ENCODE data around the gene AP2B1. TPM values are rescaled to one million over a fixed set of nuclear protein-coding genes. Genes with fewer than 3 reads are reported as not detected.

AP2B1 gene
- total RNA-seq, 1 experiment from 2014 or later, result 195 TPM

DNA sequence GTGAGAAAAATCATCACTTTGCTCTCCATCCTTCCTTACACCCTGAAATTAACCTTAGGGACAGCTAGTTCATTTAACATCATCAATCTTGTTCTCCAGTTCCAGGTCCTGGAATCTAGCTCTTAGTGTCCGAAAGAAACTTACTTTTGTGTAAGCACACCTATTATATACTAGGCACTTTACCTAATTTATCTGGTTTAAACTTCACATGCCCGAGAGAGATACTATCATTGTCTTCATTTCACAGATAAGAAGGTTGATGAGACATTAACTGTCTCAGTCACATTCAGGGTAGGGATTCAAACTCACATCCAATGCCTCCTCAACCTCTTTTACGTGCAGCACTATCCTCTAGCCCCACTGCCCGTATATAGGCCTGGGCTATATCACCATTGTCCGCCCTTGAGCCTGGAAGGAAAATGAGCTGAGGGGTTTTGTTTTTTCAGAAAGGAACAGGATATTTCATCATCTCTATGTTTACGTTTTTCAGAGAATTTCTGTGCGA lies 501 bp upstream of the AP2B1 start:
- Mint-ChIP-seq H3K4me1 (peaks cover 19% of the 10 kb centered on the region), H3K27me3 (ENCODE audit: low read depth) (peaks cover 12% of the 10 kb centered on the region), H3K9me3 (no peaks in the 10 kb centered on the region), H3K27ac (peak overlapping the region; percentile 100), H3K4me3 (peak overlapping the region; percentile 100), H3K36me3 (peaks cover 4% of the 10 kb centered on the region; the same call in 1 of the 2 replicates)
- CTCF ChIA-PET, result interaction anchor here (0.8 to 2.1 kb wide), 5 partner anchors 8 to 177 kb away, joined by 3 to 12 read pairs (median 4); no protein-coding TSS in a partner anchor
- no peak for DNase-seq (ENCODE audit: low spot score)
- POLR2A ChIA-PET, result interaction anchor here (0.5 to 1.5 kb wide), 3 partner anchors 8 to 155 kb away, joined by 3 to 17 read pairs (median 3); partner anchors contain the start of gene PEX12
- TF ChIP-seq ZNF121 (CRISPR knock-in tag; IDR thresholded peaks at IDR 0.05) (no peak), TEAD1 (CRISPR knock-in tag; IDR thresholded peaks at IDR 0.05) (no peak), KAT7 (CRISPR knock-in tag; IDR thresholded peaks at IDR 0.05; ENCODE audit: borderline replicate concordance) (no peak), GABPB1 (CRISPR knock-in tag; IDR thresholded peaks at IDR 0.05) (no peak), ZNF232 (CRISPR knock-in tag; IDR thresholded peaks at IDR 0.05) (no peak; the same call in 1 of the 2 replicates), ZNF423 (CRISPR knock-in tag; IDR thresholded peaks at IDR 0.05) (no peak), GRHL2 (CRISPR knock-in tag; IDR thresholded peaks at IDR 0.05; ENCODE audit: insufficient replicate concordance, severe bottlenecking) (no peak), ATF2 (CRISPR knock-in tag; IDR thresholded peaks at IDR 0.05; ENCODE audit: borderline replicate concordance, low read depth) (no peak), MYBL2 (CRISPR knock-in tag; IDR thresholded peaks at IDR 0.05) (no peak), FOXP4 (CRISPR knock-in tag; IDR thresholded peaks at IDR 0.05) (no peak), IRF2 (CRISPR knock-in tag; IDR thresholded peaks at IDR 0.05; ENCODE audit: borderline replicate concordance, low read depth) (no peak), OVOL2 (CRISPR knock-in tag; IDR thresholded peaks at IDR 0.05; ENCODE audit: borderline replicate concordance) (no peak)
- TF ChIP-seq, protein P1, sequence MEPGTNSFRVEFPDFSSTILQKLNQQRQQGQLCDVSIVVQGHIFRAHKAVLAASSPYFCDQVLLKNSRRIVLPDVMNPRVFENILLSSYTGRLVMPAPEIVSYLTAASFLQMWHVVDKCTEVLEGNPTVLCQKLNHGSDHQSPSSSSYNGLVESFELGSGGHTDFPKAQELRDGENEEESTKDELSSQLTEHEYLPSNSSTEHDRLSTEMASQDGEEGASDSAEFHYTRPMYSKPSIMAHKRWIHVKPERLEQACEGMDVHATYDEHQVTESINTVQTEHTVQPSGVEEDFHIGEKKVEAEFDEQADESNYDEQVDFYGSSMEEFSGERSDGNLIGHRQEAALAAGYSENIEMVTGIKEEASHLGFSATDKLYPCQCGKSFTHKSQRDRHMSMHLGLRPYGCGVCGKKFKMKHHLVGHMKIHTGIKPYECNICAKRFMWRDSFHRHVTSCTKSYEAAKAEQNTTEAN (CRISPR knock-in tag; IDR thresholded peaks at IDR 0.05), result no peak
- TF ChIP-seq, protein P2, sequence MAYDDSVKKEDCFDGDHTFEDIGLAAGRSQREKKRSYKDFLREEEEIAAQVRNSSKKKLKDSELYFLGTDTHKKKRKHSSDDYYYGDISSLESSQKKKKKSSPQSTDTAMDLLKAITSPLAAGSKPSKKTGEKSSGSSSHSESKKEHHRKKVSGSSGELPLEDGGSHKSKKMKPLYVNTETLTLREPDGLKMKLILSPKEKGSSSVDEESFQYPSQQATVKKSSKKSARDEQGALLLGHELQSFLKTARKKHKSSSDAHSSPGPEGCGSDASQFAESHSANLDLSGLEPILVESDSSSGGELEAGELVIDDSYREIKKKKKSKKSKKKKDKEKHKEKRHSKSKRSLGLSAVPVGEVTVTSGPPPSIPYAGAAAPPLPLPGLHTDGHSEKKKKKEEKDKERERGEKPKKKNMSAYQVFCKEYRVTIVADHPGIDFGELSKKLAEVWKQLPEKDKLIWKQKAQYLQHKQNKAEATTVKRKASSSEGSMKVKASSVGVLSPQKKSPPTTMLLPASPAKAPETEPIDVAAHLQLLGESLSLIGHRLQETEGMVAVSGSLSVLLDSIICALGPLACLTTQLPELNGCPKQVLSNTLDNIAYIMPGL (CRISPR knock-in tag; IDR thresholded peaks at IDR 0.05), result no peak
- TF ChIP-seq, protein P3, sequence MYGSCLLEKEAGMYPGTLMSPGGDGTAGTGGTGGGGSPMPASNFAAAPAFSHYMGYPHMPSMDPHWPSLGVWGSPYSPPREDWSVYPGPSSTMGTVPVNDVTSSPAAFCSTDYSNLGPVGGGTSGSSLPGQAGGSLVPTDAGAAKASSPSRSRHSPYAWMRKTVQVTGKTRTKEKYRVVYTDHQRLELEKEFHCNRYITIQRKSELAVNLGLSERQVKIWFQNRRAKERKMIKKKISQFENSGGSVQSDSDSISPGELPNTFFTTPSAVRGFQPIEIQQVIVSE (CRISPR knock-in tag; IDR thresholded peaks at IDR 0.05; ENCODE audit: borderline replicate concordance), result no peak
- TF ChIP-seq, protein P4, sequence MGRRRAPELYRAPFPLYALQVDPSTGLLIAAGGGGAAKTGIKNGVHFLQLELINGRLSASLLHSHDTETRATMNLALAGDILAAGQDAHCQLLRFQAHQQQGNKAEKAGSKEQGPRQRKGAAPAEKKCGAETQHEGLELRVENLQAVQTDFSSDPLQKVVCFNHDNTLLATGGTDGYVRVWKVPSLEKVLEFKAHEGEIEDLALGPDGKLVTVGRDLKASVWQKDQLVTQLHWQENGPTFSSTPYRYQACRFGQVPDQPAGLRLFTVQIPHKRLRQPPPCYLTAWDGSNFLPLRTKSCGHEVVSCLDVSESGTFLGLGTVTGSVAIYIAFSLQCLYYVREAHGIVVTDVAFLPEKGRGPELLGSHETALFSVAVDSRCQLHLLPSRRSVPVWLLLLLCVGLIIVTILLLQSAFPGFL (CRISPR knock-in tag; IDR thresholded peaks at IDR 0.05; ENCODE audit: borderline replicate concordance), result no peak
- peak; percentile 21 for ATAC-seq
